ENCODE data around the gene SCRT2.

DNA sequence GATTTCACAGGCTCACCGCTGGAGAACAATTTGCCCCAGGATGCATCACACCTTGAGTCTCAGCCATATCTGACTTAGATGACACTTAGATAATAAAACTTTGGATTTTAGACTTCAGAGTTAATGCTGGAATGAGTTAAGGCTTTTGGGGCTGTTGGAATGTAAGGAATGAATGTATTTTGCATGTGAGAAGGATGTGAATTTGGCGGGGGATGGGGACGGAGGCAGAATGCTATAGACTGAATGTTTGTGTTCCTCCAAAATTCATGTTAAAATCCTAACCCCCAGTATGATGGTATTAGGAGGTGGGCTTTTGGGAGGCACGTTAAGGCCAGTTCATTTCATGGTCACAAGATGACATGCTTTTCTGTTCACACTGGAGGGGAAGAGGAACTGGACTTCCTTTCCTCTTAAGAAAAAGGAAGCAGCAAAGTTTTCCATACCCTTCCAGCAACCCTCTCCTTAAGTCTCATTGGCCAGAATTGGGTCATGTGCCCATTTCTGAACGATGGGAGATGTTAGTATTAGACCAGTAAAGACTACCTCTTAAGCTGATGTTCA is 16.8 kb downstream of the SCRT2 start:
- TF ChIP-seq CTCF (IDR thresholded peaks at IDR 0.05; ENCODE audit: poor library complexity, severe bottlenecking) (no peak), EZH2 (IDR thresholded peaks at IDR 0.05; ENCODE audit: borderline replicate concordance, insufficient read depth, low read length, poor library complexity, severe bottlenecking) (no peak), SMC3 (conservative IDR thresholded peaks at IDR 0.05; ENCODE audit: poor library complexity) (no peak), MXI1 (conservative IDR thresholded peaks at IDR 0.05; ENCODE audit: poor library complexity, severe bottlenecking) (no peak), RAD21 (conservative IDR thresholded peaks at IDR 0.05) (no peak), POLR2AphosphoS5 (IDR thresholded peaks at IDR 0.05) (no peak)
